Right lobe of liver (tissue), 4 donors: Measurements from ENCODE around the gene STXBP2.

Experiments used
- POLR2A ChIP-seq: fragments of 450-650 bp; IDR thresholded peaks from one replicate; pipeline ENCODE4 v1.6.1; 2017; ENCODE audit warnings: antibody characterized with exemption, mild to moderate bottlenecking
- TF ChIP-seq, protein P1 (sequence below), 4 donors: fragments of 200-600 bp in 3 of 4; fragments of 450-650 bp in 1 of 4; IDR thresholded peaks; one replicate each; pipeline versions ENCODE4 v1.5.1 to v1.8.0; 2016 to 2022; ENCODE audit warnings: antibody characterized with exemption in 4 of 4, mild to moderate bottlenecking in 2 of 4
- donor health status: DM: no; HTN: no; CAD: no.
- donor health status: DM: no; HTN: no; CAD: no.
- donor health status: DM: no; HTN: yes; CAD: no.

DNA sequence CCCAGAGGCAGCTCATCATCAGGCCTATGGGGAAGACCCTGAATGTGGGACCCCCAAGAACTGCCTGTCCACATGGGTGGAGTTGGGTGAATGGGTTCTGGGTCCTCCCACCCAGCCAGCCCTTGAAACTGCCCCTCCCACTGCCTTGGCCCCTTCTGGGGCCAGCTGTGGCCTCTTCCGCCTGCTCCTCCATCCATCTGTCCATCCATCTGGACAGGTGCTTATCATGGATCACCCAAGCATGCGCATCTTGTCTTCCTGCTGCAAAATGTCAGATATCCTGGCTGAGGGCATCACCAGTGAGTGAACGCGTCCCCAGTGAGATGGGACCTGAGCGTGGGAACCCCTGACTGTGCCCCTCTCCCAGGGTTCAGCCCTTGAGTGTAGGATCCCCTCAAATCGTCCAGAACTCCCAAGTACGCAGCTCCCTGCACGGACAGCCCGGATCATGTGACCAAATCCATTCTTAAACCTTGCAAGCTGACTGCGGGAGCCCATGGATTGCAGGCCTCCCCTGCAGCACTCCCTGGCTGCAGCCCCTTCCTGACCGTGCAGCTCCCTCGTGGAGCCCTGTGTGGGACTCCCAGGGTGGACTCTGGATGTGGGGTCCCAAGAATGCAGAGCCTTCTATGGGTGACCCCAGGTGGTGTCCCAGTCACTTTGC is 2.0 kb downstream of the STXBP2 start:
- TF ChIP-seq, protein P1, sequence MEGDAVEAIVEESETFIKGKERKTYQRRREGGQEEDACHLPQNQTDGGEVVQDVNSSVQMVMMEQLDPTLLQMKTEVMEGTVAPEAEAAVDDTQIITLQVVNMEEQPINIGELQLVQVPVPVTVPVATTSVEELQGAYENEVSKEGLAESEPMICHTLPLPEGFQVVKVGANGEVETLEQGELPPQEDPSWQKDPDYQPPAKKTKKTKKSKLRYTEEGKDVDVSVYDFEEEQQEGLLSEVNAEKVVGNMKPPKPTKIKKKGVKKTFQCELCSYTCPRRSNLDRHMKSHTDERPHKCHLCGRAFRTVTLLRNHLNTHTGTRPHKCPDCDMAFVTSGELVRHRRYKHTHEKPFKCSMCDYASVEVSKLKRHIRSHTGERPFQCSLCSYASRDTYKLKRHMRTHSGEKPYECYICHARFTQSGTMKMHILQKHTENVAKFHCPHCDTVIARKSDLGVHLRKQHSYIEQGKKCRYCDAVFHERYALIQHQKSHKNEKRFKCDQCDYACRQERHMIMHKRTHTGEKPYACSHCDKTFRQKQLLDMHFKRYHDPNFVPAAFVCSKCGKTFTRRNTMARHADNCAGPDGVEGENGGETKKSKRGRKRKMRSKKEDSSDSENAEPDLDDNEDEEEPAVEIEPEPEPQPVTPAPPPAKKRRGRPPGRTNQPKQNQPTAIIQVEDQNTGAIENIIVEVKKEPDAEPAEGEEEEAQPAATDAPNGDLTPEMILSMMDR (IDR thresholded peaks at IDR 0.05): no peak
- TF ChIP-seq POLR2A: no peak
